Measurements from ENCODE around the gene MSANTD1.

DNA sequence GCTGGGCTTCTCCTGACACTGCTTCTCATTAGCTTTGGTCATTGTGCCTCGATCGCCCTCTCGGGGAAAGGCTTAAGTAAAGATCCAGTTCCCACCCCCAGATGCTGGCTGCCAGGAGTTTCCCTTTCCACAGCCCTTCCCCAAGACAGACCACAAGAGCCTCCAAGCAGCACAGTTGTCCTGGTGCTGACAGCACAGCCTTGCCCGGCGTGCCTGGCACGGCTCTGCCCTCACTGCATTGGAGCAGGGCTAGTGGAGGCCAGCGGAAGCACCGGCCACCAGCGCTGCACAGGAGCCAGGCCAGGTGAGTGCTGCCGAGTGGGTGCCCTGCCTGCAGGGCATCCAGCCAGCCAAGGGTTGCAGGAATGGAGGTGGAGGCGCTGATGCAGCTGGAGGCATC, 9.7 kb upstream of the MSANTD1 start:
- TF ChIP-seq EZH2 (IDR thresholded peaks at IDR 0.05) = no peak
- TF ChIP-seq POLR2AphosphoS5 (IDR thresholded peaks at IDR 0.05; ENCODE audit: borderline replicate concordance, low read depth, low read length) = no peak
- TF ChIP-seq FOXP2 (optimal IDR thresholded peaks at IDR 0.05; ENCODE audit: control extremely low read depth, extremely low read length, insufficient read depth) = no peak
